SK-N-SH (cell line): ENCODE measurements around the gene UPB1. TPM values are rescaled to one million over a fixed set of nuclear protein-coding genes. Genes with fewer than 3 reads are reported as not detected.

ENCODE experiments used
- CTCF ChIA-PET: fragments of 300-600, 350-600 bp; formaldehyde crosslinking; extraction: SDS; loops from one replicate; lab custom pipeline; 2021; lab: Yijun Ruan, JAX
- POLR2A ChIA-PET: fragments of 350-600 bp; sonication (Branson Sonifier 250); formaldehyde crosslinking; extraction: SDS; loops from one replicate; lab custom pipeline; 2020; ENCODE audit warnings: antibody characterized with exemption, inconsistent platforms; lab: Yijun Ruan, JAX
- DNase-seq: peaks from one replicate; pipeline ENCODE4 v3.0.0; 2012
- H2AFZ ChIP-seq: fragments of 200-600 bp; sonication (generic); 2 replicates; pipeline ENCODE4 v1.8.1; 2016; ENCODE audit warnings: antibody characterized with exemption, mild to moderate bottlenecking, low read depth
- H3F3A ChIP-seq: fragments of 200-600 bp; sonication (generic); replicated peaks from 2 replicates; pipeline ENCODE3; 2016; ENCODE audit warnings: antibody characterized with exemption, mild to moderate bottlenecking; ENCODE audit not compliant: insufficient read depth
- H3K27ac ChIP-seq, 2 experiments: fragments of 200-500 bp in 1 of 2; fragments of 200-600 bp in 1 of 2; sonication (Bioruptor generic) in 1 of 2; sonication (generic), shearing (Covaris generic) in 1 of 2; 2 replicates each; pipeline versions ENCODE4 v1.5.1 to v1.6.1; 2014 to 2016; ENCODE audit warnings: low read depth in 2 of 2, inconsistent platforms in 1 of 2, low read length in 1 of 2, mild to moderate bottlenecking in 1 of 2, mixed read lengths in 1 of 2
- H3K27me3 ChIP-seq: fragments of 200-600 bp; sonication (generic), shearing (Covaris generic); 2 replicates; pipeline ENCODE4 v1.6.1; 2016; ENCODE audit warnings: mixed run types; ENCODE audit not compliant: insufficient read depth
- H3K36me3 ChIP-seq, 2 experiments: fragments of 200-500 bp in 1 of 2; fragments of 200-600 bp in 1 of 2; sonication (Bioruptor generic) in 1 of 2; sonication (generic) in 1 of 2; replicated peaks in 1 of 2; 2 replicates each; pipeline versions ENCODE3 to v1.5.1; 2014 to 2016; ENCODE audit warnings: low read length in 1 of 2, mild to moderate bottlenecking in 1 of 2; ENCODE audit not compliant: insufficient read depth in 2 of 2, control insufficient read depth in 1 of 2
- H3K4me1 ChIP-seq, 2 experiments: fragments of 200-500 bp in 1 of 2; fragments of 200-600 bp in 1 of 2; sonication (Bioruptor generic) in 1 of 2; sonication (generic), shearing (Covaris generic) in 1 of 2; 2 replicates each; pipeline versions ENCODE4 v1.5.1 to v1.6.1; 2014 to 2016; ENCODE audit warnings: low read depth in 1 of 2, low read length in 1 of 2, mixed run types in 1 of 2; ENCODE audit not compliant: insufficient read depth in 2 of 2, control insufficient read depth in 1 of 2
- H3K4me2 ChIP-seq: fragments of 200-600 bp; sonication (generic), shearing (Covaris generic); 2 replicates; pipeline ENCODE4 v1.6.1; 2017; ENCODE audit warnings: mixed run types
- H3K4me3 ChIP-seq, 2 experiments: fragments of 200-500 bp in 1 of 2; fragments of 200-600 bp in 1 of 2; sonication (Bioruptor generic) in 1 of 2; sonication (generic), shearing (Covaris generic) in 1 of 2; 2 replicates each; pipeline versions ENCODE4 v1.5.1 to v1.8.1; 2014 to 2016; ENCODE audit warnings: low read depth in 2 of 2, inconsistent platforms in 1 of 2, low read length in 1 of 2, mild to moderate bottlenecking in 1 of 2, mixed read lengths in 1 of 2, moderate library complexity in 1 of 2
- H3K79me2 ChIP-seq: fragments of 200-600 bp; sonication (generic); 2 replicates; pipeline ENCODE4 v1.8.1; 2017; ENCODE audit warnings: mild to moderate bottlenecking; ENCODE audit not compliant: insufficient read depth
- H3K9ac ChIP-seq: fragments of 200-600 bp; sonication (generic); 2 replicates; pipeline ENCODE4 v1.6.1; 2017; ENCODE audit warnings: mixed run types
- H3K9me2 ChIP-seq: fragments of 200-600 bp; sonication (generic); 2 replicates; pipeline ENCODE4 v1.6.1; 2017; ENCODE audit warnings: mixed run types
- H3K9me3 ChIP-seq: fragments of 200-600 bp; sonication (generic); 2 replicates; pipeline ENCODE4 v1.6.1; 2017; ENCODE audit warnings: mixed run types, mild to moderate bottlenecking, moderate library complexity
- H4K20me1 ChIP-seq: fragments of 200-600 bp; sonication (generic); 2 replicates; pipeline ENCODE4 v1.6.1; 2017; ENCODE audit warnings: mild to moderate bottlenecking, mixed run types; ENCODE audit not compliant: insufficient read depth
- CHD2 ChIP-seq: fragments of 150-350 bp; IDR thresholded peaks from 2 replicates; pipeline ENCODE4 v1.6.1; 2018; ENCODE audit warnings: low read length; ENCODE audit not compliant: partially characterized antibody
- ELF1 ChIP-seq: IDR thresholded peaks from 2 replicates; pipeline ENCODE4 v1.4.0; 2012
- EP300 ChIP-seq, 2 experiments: IDR thresholded peaks; 2 replicates each; pipeline versions ENCODE4 v1.4.0 to v1.6.1; 2012; ENCODE audit warnings: borderline replicate concordance in 1 of 2, low read depth in 1 of 2, low read length in 1 of 2
- FOSL2 ChIP-seq: IDR thresholded peaks from 2 replicates; pipeline ENCODE4 v1.4.0; 2012; ENCODE audit warnings: low read depth, mild to moderate bottlenecking, moderate library complexity, borderline replicate concordance
- FOXJ3 ChIP-seq: sonication (generic); formaldehyde crosslinking; IDR thresholded peaks from 2 replicates; pipeline ENCODE4 v1.5.1; 2020; ENCODE audit warnings: mild to moderate bottlenecking, missing genetic modification reagents
- FOXM1 ChIP-seq: IDR thresholded peaks from 2 replicates; pipeline ENCODE4 v1.4.0; 2012; ENCODE audit warnings: low read depth, mild to moderate bottlenecking
- GABPA ChIP-seq: IDR thresholded peaks from 2 replicates; pipeline ENCODE4 v1.4.0; 2012; ENCODE audit warnings: low read depth, mild to moderate bottlenecking
- GATA2 ChIP-seq: sonication (generic); formaldehyde crosslinking; IDR thresholded peaks from 2 replicates; pipeline ENCODE4 v1.5.0; 2020; ENCODE audit warnings: mild to moderate bottlenecking, missing genetic modification reagents
- JUND ChIP-seq: IDR thresholded peaks from 2 replicates; pipeline ENCODE4 v1.4.0; 2012
- MEF2A ChIP-seq: IDR thresholded peaks from 2 replicates; pipeline ENCODE4 v1.4.0; 2012; ENCODE audit warnings: low read depth, borderline replicate concordance
- MXI1 ChIP-seq: IDR thresholded peaks from 2 replicates; pipeline ENCODE4 v1.6.1; 2012; ENCODE audit warnings: mild to moderate bottlenecking, low read depth, low read length, improper control_type of control experiment
- NFIC ChIP-seq: IDR thresholded peaks from 2 replicates; pipeline ENCODE4 v1.4.0; 2012; ENCODE audit warnings: borderline replicate concordance
- NRF1 ChIP-seq: IDR thresholded peaks from 2 replicates; pipeline ENCODE4 v1.6.1; 2012; ENCODE audit warnings: low read depth, mild to moderate bottlenecking, low read length
- POLR2AphosphoS5 ChIP-seq: IDR thresholded peaks from 2 replicates; pipeline ENCODE4 v1.6.1; 2012; ENCODE audit warnings: low read depth, low read length
- RAD21 ChIP-seq: IDR thresholded peaks from 2 replicates; pipeline ENCODE4 v1.6.1; 2012; ENCODE audit warnings: mild to moderate bottlenecking, low read length
- RCOR1 ChIP-seq: fragments of 150-350 bp; IDR thresholded peaks from 2 replicates; pipeline ENCODE4 v1.6.1; 2017; ENCODE audit warnings: antibody characterized with exemption, low read length
- RFX5 ChIP-seq: IDR thresholded peaks from 2 replicates; pipeline ENCODE4 v1.6.1; 2012; ENCODE audit warnings: mild to moderate bottlenecking, improper control_type of control experiment, low read length
- RXRA ChIP-seq: IDR thresholded peaks from 2 replicates; pipeline ENCODE4 v1.4.0; 2012; ENCODE audit warnings: low read depth, mild to moderate bottlenecking, borderline replicate concordance
- SIN3A ChIP-seq: IDR thresholded peaks from 2 replicates; pipeline ENCODE4 v1.6.1; 2012; ENCODE audit warnings: low read depth, mild to moderate bottlenecking, low read length, moderate library complexity, borderline replicate concordance
- SMC3 ChIP-seq: IDR thresholded peaks from 2 replicates; pipeline ENCODE4 v1.6.1; 2012; ENCODE audit warnings: low read depth, low read length, improper control_type of control experiment
- TAF1 ChIP-seq: IDR thresholded peaks from 2 replicates; pipeline ENCODE4 v1.6.1; 2012; ENCODE audit warnings: low read depth, mild to moderate bottlenecking, low read length, moderate library complexity, borderline replicate concordance
- TCF12 ChIP-seq: IDR thresholded peaks from 2 replicates; pipeline ENCODE4 v1.4.0; 2012
- TEAD4 ChIP-seq: IDR thresholded peaks from 2 replicates; pipeline ENCODE4 v1.4.0; 2012; ENCODE audit warnings: mild to moderate bottlenecking, borderline replicate concordance; ENCODE audit not compliant: insufficient read depth
- YY1 ChIP-seq: IDR thresholded peaks from 2 replicates; pipeline ENCODE4 v1.4.0; 2012; ENCODE audit warnings: low read depth, mild to moderate bottlenecking
- WGBS: methylation state at CpG from one replicate; pipeline ENCODE4 v1.1.6; 2017; ENCODE audit warnings: low lambda C conversion rate; 5-methylcytosine and 5-hydroxymethylcytosine counted together
- polyA plus RNA-seq, 3 experiments: library from polyadenylated mRNA; depleted of rRNA; stranded (reverse); fragments of >200 nt; gene quantifications; 2 replicates each; pipeline ENCODE4 v1.2.3, GENCODE V29; 2012
- TF ChIP-seq, protein P1 (sequence below): IDR thresholded peaks from 2 replicates; pipeline ENCODE4; 2012
- TF ChIP-seq, protein P2 (sequence below): IDR thresholded peaks from 2 replicates; pipeline ENCODE4 v1.6.1; 2012; ENCODE audit warnings: mild to moderate bottlenecking, low read depth, low read length, moderate library complexity
- TF ChIP-seq, protein P3 (sequence below): IDR thresholded peaks from 2 replicates; pipeline ENCODE4 v1.4.0; 2012; ENCODE audit warnings: low read depth
- TF ChIP-seq, protein P4 (sequence below): fragments of 200-600 bp; sonication (generic); IDR thresholded peaks from 2 replicates; pipeline ENCODE4 v1.6.1; 2017; ENCODE audit warnings: antibody characterized with exemption, mild to moderate bottlenecking, moderate library complexity
- TF ChIP-seq, protein P5 (sequence below): IDR thresholded peaks from 2 replicates; pipeline ENCODE4 v1.4.0; 2012; ENCODE audit warnings: low read depth, borderline replicate concordance

Gene UPB1
- polyA plus RNA-seq, 1 of the 3 experiments (the other 2 are of a cell fraction): 0.30 TPM

DNA sequence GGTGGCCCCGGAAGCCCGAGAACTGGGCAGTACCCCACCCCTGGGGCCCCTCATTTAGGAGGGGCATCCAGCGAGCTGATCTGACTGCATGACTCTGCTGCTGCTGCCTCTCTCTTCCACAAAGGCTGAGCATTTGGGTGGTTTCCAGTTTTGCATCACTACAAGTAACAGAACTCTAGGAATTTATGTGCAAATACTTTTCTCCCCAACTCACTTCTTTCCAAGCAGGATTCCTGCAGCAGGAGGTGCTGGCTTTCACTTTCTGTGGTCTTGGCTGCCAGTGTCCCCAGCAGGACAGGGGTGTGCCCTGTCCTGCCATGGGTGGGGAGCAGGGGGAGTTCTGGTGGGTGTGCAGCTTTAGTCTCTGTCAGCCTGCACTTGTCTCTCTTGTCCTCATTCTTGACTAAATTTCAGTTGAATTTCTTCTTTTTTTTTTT lies 21.2 kb downstream of the UPB1 start:
- no peaks in the 10 kb centered on the region for H3K36me3 ChIP-seq
- H3K9ac ChIP-seq: 0 out of 2 replicates have a peak overlapping the region, but pooled peaks have one; percentile 7
- TF ChIP-seq MEF2A (no peak), ELF1 (no peak), TEAD4 (peak; percentile 64; the same call in 1 of the 2 replicates), NFIC (peak; percentile 76), RCOR1 (no peak), GATA2 (no peak), RFX5 (no peak), FOSL2 (peak; percentile 10; the same call in 1 of the 2 replicates), TAF1 (no peak), NRF1 (no peak), JUND (no peak), SMC3 (no peak), RXRA (no peak), GABPA (no peak), MXI1 (no peak), TCF12 (peak; percentile 59; the same call in 1 of the 2 replicates), CHD2 (no peak), YY1 (no peak), FOXJ3 (CRISPR knock-in tag) (no peak), FOXM1 (no peak), RAD21 (no peak), EP300 (IDR thresholded peaks at IDR 0.05; ENCODE audit: borderline replicate concordance in 1 of 2, low read depth in 1 of 2, low read length in 1 of 2) (0 out of 4 replicates have a peak, but pooled peaks of 1 of the 2 experiments have one; percentile 13), SIN3A (no peak), POLR2AphosphoS5 (no peak)
- TF ChIP-seq, protein P1, sequence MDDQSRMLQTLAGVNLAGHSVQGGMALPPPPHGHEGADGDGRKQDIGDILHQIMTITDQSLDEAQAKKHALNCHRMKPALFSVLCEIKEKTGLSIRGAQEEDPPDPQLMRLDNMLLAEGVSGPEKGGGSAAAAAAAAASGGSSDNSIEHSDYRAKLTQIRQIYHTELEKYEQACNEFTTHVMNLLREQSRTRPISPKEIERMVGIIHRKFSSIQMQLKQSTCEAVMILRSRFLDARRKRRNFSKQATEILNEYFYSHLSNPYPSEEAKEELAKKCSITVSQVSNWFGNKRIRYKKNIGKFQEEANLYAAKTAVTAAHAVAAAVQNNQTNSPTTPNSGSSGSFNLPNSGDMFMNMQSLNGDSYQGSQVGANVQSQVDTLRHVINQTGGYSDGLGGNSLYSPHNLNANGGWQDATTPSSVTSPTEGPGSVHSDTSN: no peak
- TF ChIP-seq, protein P2, sequence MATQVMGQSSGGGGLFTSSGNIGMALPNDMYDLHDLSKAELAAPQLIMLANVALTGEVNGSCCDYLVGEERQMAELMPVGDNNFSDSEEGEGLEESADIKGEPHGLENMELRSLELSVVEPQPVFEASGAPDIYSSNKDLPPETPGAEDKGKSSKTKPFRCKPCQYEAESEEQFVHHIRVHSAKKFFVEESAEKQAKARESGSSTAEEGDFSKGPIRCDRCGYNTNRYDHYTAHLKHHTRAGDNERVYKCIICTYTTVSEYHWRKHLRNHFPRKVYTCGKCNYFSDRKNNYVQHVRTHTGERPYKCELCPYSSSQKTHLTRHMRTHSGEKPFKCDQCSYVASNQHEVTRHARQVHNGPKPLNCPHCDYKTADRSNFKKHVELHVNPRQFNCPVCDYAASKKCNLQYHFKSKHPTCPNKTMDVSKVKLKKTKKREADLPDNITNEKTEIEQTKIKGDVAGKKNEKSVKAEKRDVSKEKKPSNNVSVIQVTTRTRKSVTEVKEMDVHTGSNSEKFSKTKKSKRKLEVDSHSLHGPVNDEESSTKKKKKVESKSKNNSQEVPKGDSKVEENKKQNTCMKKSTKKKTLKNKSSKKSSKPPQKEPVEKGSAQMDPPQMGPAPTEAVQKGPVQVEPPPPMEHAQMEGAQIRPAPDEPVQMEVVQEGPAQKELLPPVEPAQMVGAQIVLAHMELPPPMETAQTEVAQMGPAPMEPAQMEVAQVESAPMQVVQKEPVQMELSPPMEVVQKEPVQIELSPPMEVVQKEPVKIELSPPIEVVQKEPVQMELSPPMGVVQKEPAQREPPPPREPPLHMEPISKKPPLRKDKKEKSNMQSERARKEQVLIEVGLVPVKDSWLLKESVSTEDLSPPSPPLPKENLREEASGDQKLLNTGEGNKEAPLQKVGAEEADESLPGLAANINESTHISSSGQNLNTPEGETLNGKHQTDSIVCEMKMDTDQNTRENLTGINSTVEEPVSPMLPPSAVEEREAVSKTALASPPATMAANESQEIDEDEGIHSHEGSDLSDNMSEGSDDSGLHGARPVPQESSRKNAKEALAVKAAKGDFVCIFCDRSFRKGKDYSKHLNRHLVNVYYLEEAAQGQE: no peak
- TF ChIP-seq, protein P3, sequence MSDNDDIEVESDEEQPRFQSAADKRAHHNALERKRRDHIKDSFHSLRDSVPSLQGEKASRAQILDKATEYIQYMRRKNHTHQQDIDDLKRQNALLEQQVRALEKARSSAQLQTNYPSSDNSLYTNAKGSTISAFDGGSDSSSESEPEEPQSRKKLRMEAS: 0 out of 2 replicates have a peak, but pooled peaks have one; percentile 32
- TF ChIP-seq, protein P4, sequence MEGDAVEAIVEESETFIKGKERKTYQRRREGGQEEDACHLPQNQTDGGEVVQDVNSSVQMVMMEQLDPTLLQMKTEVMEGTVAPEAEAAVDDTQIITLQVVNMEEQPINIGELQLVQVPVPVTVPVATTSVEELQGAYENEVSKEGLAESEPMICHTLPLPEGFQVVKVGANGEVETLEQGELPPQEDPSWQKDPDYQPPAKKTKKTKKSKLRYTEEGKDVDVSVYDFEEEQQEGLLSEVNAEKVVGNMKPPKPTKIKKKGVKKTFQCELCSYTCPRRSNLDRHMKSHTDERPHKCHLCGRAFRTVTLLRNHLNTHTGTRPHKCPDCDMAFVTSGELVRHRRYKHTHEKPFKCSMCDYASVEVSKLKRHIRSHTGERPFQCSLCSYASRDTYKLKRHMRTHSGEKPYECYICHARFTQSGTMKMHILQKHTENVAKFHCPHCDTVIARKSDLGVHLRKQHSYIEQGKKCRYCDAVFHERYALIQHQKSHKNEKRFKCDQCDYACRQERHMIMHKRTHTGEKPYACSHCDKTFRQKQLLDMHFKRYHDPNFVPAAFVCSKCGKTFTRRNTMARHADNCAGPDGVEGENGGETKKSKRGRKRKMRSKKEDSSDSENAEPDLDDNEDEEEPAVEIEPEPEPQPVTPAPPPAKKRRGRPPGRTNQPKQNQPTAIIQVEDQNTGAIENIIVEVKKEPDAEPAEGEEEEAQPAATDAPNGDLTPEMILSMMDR: 0 out of 2 replicates have a peak, but pooled peaks have one; percentile 15
- TF ChIP-seq, protein P5, sequence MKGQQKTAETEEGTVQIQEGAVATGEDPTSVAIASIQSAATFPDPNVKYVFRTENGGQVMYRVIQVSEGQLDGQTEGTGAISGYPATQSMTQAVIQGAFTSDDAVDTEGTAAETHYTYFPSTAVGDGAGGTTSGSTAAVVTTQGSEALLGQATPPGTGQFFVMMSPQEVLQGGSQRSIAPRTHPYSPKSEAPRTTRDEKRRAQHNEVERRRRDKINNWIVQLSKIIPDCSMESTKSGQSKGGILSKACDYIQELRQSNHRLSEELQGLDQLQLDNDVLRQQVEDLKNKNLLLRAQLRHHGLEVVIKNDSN: no peak
- CTCF ChIA-PET: interaction anchor here (1.0 to 1.1 kb wide), 2 partner anchors 20 to 96 kb away, joined by 3 to 4 read pairs; no protein-coding TSS in a partner anchor
- peak overlapping the region; percentile 40; the same call in 1 of the 2 replicates for H2AFZ ChIP-seq
- no peak overlapping the region; a peak in 1 of 4 replicates for H3K4me3 ChIP-seq
- H3F3A ChIP-seq: peaks cover 12% of the 10 kb centered on the region
- peak overlapping the region in 1 of 2 experiments; percentile 26; a peak in 1 of 4 replicates for H3K27ac ChIP-seq
- H3K4me2 ChIP-seq: peak overlapping the region; percentile 70
- 49% methylated on average over 2 of the region's 3 CpGs for WGBS
- no peaks in the 10 kb centered on the region for H3K9me3 ChIP-seq
- POLR2A ChIA-PET: no interaction called here
- H3K79me2 ChIP-seq: no peaks in the 10 kb centered on the region
- no peaks in the 10 kb centered on the region for H3K9me2 ChIP-seq
- no peaks in the 10 kb centered on the region for H4K20me1 ChIP-seq
- DNase-seq: no peak
- H3K27me3 ChIP-seq: no peaks in the 10 kb centered on the region
- H3K4me1 ChIP-seq: peaks cover 11 to 13% of the 10 kb centered on the region in 2 experiments; a peak in 3 of 4 replicates
